Panc1 (cell line): Measurements from ENCODE around the gene PPP2R3B. TPM values are rescaled to one million over a fixed set of nuclear protein-coding genes. Genes with fewer than 3 reads are reported as not detected.

Experiments used
- ATAC-seq: fragments of 200-7000 bp; cut with Tn5 transposase; 2 replicates; pipeline ENCODE4 v1.9.1; 2020; ENCODE audit warnings: mild to moderate bottlenecking, moderate library complexity
- BruUV-seq: library from RNA; stranded (reverse); fragments of 400-500 nt; replicated peaks from 2 replicates; lab custom pipeline; 2021; lab: Mats Ljungman, UMichigan
- CTCF ChIA-PET: fragments of 300-600 bp; sonication (Branson Sonifier 250); formaldehyde crosslinking; loops from one replicate; lab custom pipeline; 2022; ENCODE audit warnings: antibody characterized with exemption; lab: Charles Lee
- POLR2A ChIA-PET: fragments of 300-600 bp; sonication (Branson Sonifier 250); formaldehyde crosslinking; loops from one replicate; lab custom pipeline; 2022; ENCODE audit warnings: antibody characterized with exemption; lab: Charles Lee
- DNase-seq: peaks from one replicate; pipeline ENCODE4 v3.0.0-alpha.2; 2010; ENCODE audit warnings: low read depth, low spot score
- H3K27ac ChIP-seq: 2 replicates; pipeline ENCODE4 v1.5.1; 2011; ENCODE audit warnings: mild to moderate bottlenecking, low read length, inconsistent platforms
- H3K27me3 ChIP-seq: fragments of 200-500 bp; sonication (Bioruptor generic); 2 replicates; pipeline ENCODE4 v1.6.0; 2014; ENCODE audit warnings: low read length, inconsistent platforms; ENCODE audit not compliant: control insufficient read depth, insufficient read depth
- H3K36me3 ChIP-seq: fragments of 200-500 bp; sonication (Bioruptor generic); 2 replicates; pipeline ENCODE4 v1.5.1; 2014; ENCODE audit warnings: inconsistent platforms, mild to moderate bottlenecking, low read length, moderate library complexity; ENCODE audit not compliant: control insufficient read depth, insufficient read depth
- H3K4me1 ChIP-seq: 2 replicates; pipeline ENCODE4 v1.5.1; 2011; ENCODE audit warnings: inconsistent platforms, mild to moderate bottlenecking, low read length, moderate library complexity; ENCODE audit not compliant: control insufficient read depth, insufficient read depth
- H3K4me3 ChIP-seq, 2 experiments: 2 replicates each; pipeline ENCODE4 v1.5.1; 2011 to 2012; ENCODE audit warnings: low read depth in 2 of 2, low read length in 2 of 2, mild to moderate bottlenecking in 2 of 2, inconsistent platforms in 1 of 2, moderate library complexity in 1 of 2
- H3K9me3 ChIP-seq: fragments of 200-500 bp; sonication (Bioruptor generic); 2 replicates; pipeline ENCODE4 v1.5.1; 2014; ENCODE audit warnings: low read depth, mild to moderate bottlenecking, inconsistent platforms, low read length, moderate library complexity; ENCODE audit not compliant: control insufficient read depth, insufficient read depth
- CTCF ChIP-seq: fragments of 450-650 bp; IDR thresholded peaks from 2 replicates; pipeline ENCODE4 v1.5.1; 2017; ENCODE audit warnings: mild to moderate bottlenecking
- POLR2AphosphoS5 ChIP-seq: IDR thresholded peaks from 2 replicates; pipeline ENCODE4 v1.6.1; 2012; ENCODE audit warnings: mild to moderate bottlenecking, low read depth, low read length, moderate library complexity
- REST ChIP-seq, 2 experiments: IDR thresholded peaks; 2 replicates each; pipeline ENCODE4 v1.6.1; 2011 to 2012; ENCODE audit warnings: low read depth in 2 of 2, control low read depth in 1 of 2, low read length in 1 of 2, mild to moderate bottlenecking in 1 of 2, moderate library complexity in 1 of 2; ENCODE audit not compliant: insufficient read depth in 1 of 2
- SIN3A ChIP-seq: IDR thresholded peaks from 2 replicates; pipeline ENCODE4 v1.6.1; 2012; ENCODE audit warnings: low read depth, mild to moderate bottlenecking, low read length, moderate library complexity, borderline replicate concordance; ENCODE audit not compliant: insufficient read depth
- TCF7L2 ChIP-seq: IDR thresholded peaks from 2 replicates; pipeline ENCODE4 v1.6.1; 2011; ENCODE audit warnings: mild to moderate bottlenecking, low read depth, low read length, inconsistent platforms
- in situ Hi-C: cut with HindIII; loops from 2 replicates; pipeline ENCODE4 v1.10.0; 2016; ENCODE audit warnings: low sequenced_read_pairs, low pct_unique_long_range_greater_than_20kb
- intact Hi-C: fragments of 100-400 bp; cut with micrococcal nuclease; formaldehyde crosslinking; loops from one replicate; pipeline ENCODE4 v1.10.0; 2022; ENCODE audit not compliant: unreplicated experiment
- total RNA-seq: library from RNA; stranded (reverse); gene quantifications from one replicate; pipeline ENCODE4 v1.2.1, GENCODE V29; 2021; ENCODE audit not compliant: unreplicated experiment

PPP2R3B gene
- total RNA-seq, 1 experiment from 2014 or later = 19.2 TPM

- H3K9me3 ChIP-seq = no peaks in the 10 kb centered on the region
- no peaks in the 10 kb centered on the region; the same call in 1 of the 2 replicates for H3K36me3 ChIP-seq
- ATAC-seq = no peak
- no peaks in the 10 kb centered on the region for H3K27me3 ChIP-seq
- POLR2A ChIA-PET = no interaction called here
- H3K4me3 ChIP-seq = peak overlapping the region in 1 of 2 experiments; percentile 20; a peak in 1 of 4 replicates
- no peak for TF ChIP-seq CTCF
- no peak for TF ChIP-seq TCF7L2
- no peak for TF ChIP-seq REST (IDR thresholded peaks at IDR 0.05; ENCODE audit: insufficient read depth in 1 of 2, low read depth in 2 of 2, low read length in 1 of 2)
- no peak for TF ChIP-seq SIN3A
- TF ChIP-seq POLR2AphosphoS5 = no peak
- CTCF ChIA-PET = no interaction called here
- no peak for DNase-seq
- H3K4me1 ChIP-seq = no peaks in the 10 kb centered on the region
- BruUV-seq = no TSS peak
- intact Hi-C loops = no loop called here
- no peak overlapping the region for H3K27ac ChIP-seq
- in situ Hi-C loops = no loop called here
Measured at GRCh38 chrX:316351-317325, 70.1 kb downstream of the PPP2R3B start.

- intact Hi-C loops = no loop called here
- no peak overlapping the region for H3K27ac ChIP-seq
- DNase-seq = no peak
- TF ChIP-seq TCF7L2 = no peak
- TF ChIP-seq CTCF = no peak
- TF ChIP-seq SIN3A = no peak
- TF ChIP-seq POLR2AphosphoS5 = no peak
- no peak for TF ChIP-seq REST (IDR thresholded peaks at IDR 0.05; ENCODE audit: insufficient read depth in 1 of 2, low read depth in 2 of 2, low read length in 1 of 2)
- H3K36me3 ChIP-seq = no peaks in the 10 kb centered on the region; the same call in 1 of the 2 replicates
- ChIA-PET CTCF (no interaction called here), POLR2A (no interaction called here)
- in situ Hi-C loops = no loop called here
- H3K9me3 ChIP-seq = no peaks in the 10 kb centered on the region
- TSS peak; percentile 63 for BruUV-seq
- no peaks in the 10 kb centered on the region for H3K27me3 ChIP-seq
- ATAC-seq = no peak
- no peak overlapping the region for H3K4me3 ChIP-seq
- H3K4me1 ChIP-seq = no peaks in the 10 kb centered on the region
Measured at GRCh38 chrX:314781-315595, 71.7 kb downstream of the PPP2R3B start.
